A549 (cell line): ENCODE results near the gene ZNF93.

Experiments
- BHLHE40 ChIP-seq: IDR thresholded peaks from 2 replicates; pipeline ENCODE4 v1.6.1; 2012; ENCODE audit warnings: low read depth, low read length, inconsistent platforms
- CBX2 ChIP-seq: fragments of 200-600 bp; sonication (generic); IDR thresholded peaks from 2 replicates; pipeline ENCODE4 v1.6.1; 2016; ENCODE audit warnings: low read depth, mild to moderate bottlenecking, borderline replicate concordance
- CBX8 ChIP-seq: fragments of 200-600 bp; sonication (generic); IDR thresholded peaks from 2 replicates; pipeline ENCODE4 v1.6.1; 2016
- KDM1A ChIP-seq: fragments of 200-600 bp; sonication (generic); IDR thresholded peaks from 2 replicates; pipeline ENCODE4 v1.6.1; 2016; ENCODE audit warnings: low read depth, mild to moderate bottlenecking
- MAFK ChIP-seq: fragments of 450-650 bp; IDR thresholded peaks from 2 replicates; pipeline ENCODE4 v1.6.1; 2014; ENCODE audit not compliant: partially characterized antibody
- MYC ChIP-seq: IDR thresholded peaks from 2 replicates; pipeline ENCODE4 v1.6.1; 2012; ENCODE audit warnings: mild to moderate bottlenecking, inconsistent platforms, low read length, improper control_type of control experiment, borderline replicate concordance
- NFE2L2 ChIP-seq: fragments of 150-350 bp; conservative IDR thresholded peaks from 2 replicates; pipeline ENCODE4 v1.6.1; 2014; ENCODE audit warnings: low read length
- POLR2A ChIP-seq: IDR thresholded peaks from 2 replicates; pipeline ENCODE4 v1.6.1; 2012; ENCODE audit warnings: mild to moderate bottlenecking, low read length
- RAD21 ChIP-seq, 2 experiments: fragments of >200 bp in 1 of 2; sonication (Bioruptor Twin) in 1 of 2; formaldehyde crosslinking in 1 of 2; IDR thresholded peaks in 1 of 2; conservative IDR thresholded peaks in 1 of 2; 2 replicates in 1 of 2; 3 replicates in 1 of 2; pipeline ENCODE4 v1.6.1; 2012 to 2018; ENCODE audit warnings: inconsistent platforms in 1 of 2
- ZSCAN20 ChIP-seq: fragments of 250-450 bp; sonication (Bioruptor Pico); IDR thresholded peaks from 2 replicates; pipeline ENCODE4 v1.8.0; 2022; ENCODE audit warnings: mild to moderate bottlenecking, moderate library complexity
- TF ChIP-seq, protein P1 (sequence below): fragments of >200 bp; sonication (Bioruptor Twin); formaldehyde crosslinking; IDR thresholded peaks from 3 replicates; pipeline ENCODE4 v1.5.1; 2016
- TF ChIP-seq, protein P2 (sequence below): IDR thresholded peaks from 2 replicates; pipeline ENCODE4 v1.6.1; 2012

DNA sequence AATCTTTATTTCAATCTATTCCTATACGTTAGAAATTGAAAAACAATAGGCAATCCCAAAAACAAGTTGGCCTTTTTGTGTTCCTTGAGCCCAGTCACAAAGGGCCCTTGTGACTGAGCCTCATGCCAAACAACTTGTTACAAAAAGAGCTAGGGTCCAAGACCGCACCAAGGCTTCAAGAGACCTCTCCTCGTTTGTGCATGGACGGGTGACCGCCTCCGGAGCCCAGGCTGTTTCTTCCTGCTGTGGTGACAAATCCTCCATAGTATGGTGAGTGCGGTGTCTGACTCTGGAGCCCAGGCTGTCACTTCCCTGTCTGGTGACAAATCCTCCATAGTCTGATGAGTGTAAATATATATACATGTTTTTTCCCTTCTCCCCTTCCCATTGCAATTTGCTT is 63.7 kb downstream of the ZNF93 start:
- TF ChIP-seq ZSCAN20 (CRISPR knock-in tag) (no peak), MAFK (no peak), BHLHE40 (no peak), MYC (no peak), POLR2A (no peak), CBX2 (no peak), CBX8 (no peak), NFE2L2 (no peak), RAD21 (conservative IDR thresholded peaks at IDR 0.05 in 1 of 2, IDR thresholded peaks at IDR 0.05 in 1 of 2) (no peak), KDM1A (no peak)
- TF ChIP-seq, protein P1, sequence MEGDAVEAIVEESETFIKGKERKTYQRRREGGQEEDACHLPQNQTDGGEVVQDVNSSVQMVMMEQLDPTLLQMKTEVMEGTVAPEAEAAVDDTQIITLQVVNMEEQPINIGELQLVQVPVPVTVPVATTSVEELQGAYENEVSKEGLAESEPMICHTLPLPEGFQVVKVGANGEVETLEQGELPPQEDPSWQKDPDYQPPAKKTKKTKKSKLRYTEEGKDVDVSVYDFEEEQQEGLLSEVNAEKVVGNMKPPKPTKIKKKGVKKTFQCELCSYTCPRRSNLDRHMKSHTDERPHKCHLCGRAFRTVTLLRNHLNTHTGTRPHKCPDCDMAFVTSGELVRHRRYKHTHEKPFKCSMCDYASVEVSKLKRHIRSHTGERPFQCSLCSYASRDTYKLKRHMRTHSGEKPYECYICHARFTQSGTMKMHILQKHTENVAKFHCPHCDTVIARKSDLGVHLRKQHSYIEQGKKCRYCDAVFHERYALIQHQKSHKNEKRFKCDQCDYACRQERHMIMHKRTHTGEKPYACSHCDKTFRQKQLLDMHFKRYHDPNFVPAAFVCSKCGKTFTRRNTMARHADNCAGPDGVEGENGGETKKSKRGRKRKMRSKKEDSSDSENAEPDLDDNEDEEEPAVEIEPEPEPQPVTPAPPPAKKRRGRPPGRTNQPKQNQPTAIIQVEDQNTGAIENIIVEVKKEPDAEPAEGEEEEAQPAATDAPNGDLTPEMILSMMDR: no peak
- TF ChIP-seq, protein P2, sequence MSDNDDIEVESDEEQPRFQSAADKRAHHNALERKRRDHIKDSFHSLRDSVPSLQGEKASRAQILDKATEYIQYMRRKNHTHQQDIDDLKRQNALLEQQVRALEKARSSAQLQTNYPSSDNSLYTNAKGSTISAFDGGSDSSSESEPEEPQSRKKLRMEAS: no peak
